HG03342 (cell line): ENCODE data around the gene SNRPB.
A peak's percentile ranks its signal among the peaks of the same experiment; 100 is the strongest.
"Not testable (repeated sequence)": the region's sequence is repeated elsewhere in the genome, so short reads cannot be mapped to it uniquely, and the experiment has no call there.

Source experiments
- ATAC-seq: cut with Tn5 transposase; IDR thresholded peaks from one replicate; pipeline ENCODE4 v1.9.1; 2021; ENCODE audit warnings: mild to moderate bottlenecking, moderate library complexity; ENCODE audit not compliant: unreplicated experiment

The SNRPB gene

DNA sequence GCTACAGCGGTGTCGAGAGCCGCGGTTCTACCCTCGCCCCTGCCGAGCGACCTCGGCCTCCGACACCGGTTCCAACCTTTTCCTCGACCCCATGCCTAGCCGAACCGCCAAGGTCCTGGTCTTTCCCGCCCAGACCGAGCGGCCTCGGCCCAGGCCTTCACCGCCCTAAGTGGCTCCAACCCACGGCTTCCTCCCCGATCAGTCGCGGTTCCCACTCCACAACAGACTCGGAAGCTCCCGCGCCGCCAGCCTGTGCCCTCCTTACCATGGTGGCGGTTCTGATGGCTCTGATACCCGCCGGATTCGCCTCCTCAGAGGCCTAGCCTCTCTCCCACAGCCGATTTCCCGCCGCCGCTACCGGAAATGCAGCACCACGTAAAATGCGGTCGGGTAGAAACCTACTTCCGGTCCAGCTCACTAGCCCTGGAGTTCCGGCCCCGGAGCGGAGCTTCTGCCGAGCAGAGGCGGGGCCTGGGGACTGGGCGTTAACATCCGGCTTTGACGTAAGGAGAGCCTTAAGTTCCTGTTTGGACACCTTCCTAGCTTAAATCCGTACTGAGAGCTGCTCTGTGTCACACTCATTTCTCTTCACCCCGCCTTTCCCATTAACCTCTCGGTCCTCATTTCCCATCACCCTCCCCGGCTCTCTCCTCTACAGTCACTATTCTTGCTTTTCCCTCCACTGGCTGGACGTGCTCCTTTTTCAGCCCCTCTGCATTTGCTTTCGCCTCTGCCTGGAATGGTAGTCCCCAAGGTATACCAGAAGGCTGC, at the start of gene SNRPB:
TSS of gene SNRPB (minus strand) at position 367 of the 771 bp plus-strand sequence. CDS start at position 268, 99 bp downstream.
- ATAC-seq = peak; percentile 94

DNA sequence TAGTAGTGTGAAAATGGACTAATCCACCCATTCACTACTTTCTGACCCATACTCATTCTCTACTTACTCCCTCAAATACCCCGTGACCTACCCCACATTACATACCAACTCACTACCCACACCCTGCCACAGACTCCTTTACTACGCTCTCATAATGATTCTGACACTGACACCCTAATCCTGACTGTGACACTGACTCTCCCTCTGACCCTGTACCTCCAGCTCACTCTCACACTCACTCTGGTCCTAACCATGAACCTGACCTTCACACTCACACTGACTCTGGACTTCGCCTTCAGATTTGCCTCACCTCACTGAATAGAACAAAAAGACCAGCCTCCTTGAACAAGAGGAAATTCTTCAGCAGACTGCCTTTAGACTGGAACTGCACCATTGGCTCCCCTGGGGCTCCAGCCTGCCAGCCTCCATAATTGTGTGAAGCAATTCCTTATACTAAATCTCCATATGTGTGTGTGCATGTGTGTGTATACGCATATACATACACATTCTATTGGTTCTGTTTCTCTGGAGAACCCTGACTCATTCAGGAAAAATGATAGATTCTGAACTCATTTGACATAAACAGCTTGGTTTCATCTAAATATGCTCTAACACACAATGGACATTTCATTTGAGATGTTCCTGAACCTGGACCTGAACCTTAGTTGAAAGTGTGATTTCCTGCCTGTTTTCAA, 48.7 kb upstream of the SNRPB start:
- no peak for ATAC-seq

DNA sequence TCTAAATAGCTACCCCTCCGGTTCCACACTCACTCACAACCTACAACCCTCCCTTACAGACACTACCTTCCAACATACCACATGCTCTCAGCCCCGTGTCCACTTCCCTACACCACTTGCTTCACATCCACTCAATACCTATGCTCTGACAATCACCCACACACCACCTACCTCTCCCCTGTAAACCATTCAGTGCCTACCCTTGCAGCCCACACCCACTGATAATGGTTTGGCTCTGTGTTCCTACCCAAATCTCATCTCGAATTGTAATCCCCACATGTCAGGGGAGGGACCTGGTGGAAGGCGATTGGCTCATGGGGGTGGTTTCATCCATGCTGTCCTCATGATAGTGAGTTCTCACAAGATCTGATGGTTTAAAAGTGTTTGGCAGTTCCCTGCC, 48.0 kb upstream of the SNRPB start:
- ATAC-seq = no peak

DNA sequence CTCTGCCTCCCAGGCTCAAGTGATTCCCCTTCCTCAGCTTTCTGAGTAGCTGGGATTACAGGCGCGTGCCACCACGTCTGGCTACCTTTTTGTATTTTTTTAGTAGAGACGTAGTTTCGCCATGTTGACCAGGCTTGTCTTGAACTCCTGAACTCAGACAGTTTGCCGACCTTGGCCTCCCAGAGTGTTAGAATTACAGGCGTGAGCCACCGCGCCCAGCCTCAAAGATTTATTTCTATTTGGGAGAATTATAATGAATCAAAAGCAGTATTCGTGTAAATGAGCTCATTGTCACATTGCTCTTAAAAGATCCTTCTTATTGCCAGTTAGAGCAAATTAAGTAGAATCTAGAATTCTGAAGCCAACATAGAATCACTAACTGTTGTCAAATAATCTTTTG, 47.5 kb upstream of the SNRPB start:
- no peak for ATAC-seq

DNA sequence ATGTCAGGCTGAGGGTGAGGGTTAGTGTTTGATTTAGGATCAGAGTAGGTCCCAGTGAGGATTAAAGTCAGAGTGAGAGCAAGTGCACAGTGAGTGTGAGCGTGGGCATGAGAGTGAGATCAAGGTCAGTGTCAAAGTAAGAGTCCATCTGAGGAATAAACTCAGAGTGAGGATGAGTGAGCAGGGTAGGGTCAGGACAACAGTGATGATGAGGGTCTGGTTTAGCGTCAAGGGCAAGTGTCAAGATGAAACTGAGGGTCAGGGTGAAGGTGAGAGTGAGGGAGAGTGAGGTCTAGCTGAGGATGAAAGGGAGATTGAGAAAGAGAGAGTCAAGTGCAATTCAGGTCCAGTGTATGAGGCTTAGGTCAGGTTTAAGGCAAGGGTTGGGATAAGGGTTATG, 45.8 kb upstream of the SNRPB start:
- no peak for ATAC-seq

DNA sequence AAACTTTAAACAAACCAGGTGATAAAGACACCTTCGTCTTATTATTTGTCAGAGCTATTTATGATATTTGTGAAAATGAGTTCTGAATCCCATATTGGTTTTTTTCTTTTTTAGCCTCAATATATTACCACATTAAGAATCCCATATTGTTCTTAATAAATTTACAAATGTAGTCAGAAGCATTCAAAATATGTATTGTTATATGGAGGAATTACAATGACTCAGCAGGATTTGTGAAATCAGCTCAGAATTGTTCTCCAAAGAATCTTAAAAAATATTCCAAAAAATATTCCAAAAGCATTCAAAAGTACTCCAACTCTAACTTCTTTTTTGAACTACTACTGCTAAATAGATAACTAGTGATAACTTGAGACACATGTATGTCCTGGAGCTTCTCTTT, 44.6 kb upstream of the SNRPB start:
- ATAC-seq = no peak

DNA sequence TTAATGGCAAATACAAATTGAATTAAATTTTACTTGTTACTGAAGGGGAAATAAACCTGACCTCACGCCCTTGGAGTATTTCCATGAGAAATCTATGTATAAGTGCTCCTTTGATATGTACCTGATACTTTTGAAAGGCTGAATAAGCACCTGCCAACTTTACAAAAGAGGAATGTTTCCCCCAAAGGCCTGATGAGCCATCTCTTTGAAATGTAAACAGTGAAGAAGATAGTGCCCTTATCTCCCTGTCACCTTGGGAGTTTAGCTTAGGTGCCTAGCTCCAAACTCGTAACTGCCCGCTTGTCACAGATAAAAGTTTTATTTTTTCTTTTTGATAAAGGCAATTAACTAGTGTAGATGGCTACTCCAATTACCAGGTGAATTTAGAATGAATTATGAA, 39.2 kb upstream of the SNRPB start:
- ATAC-seq = no peak

DNA sequence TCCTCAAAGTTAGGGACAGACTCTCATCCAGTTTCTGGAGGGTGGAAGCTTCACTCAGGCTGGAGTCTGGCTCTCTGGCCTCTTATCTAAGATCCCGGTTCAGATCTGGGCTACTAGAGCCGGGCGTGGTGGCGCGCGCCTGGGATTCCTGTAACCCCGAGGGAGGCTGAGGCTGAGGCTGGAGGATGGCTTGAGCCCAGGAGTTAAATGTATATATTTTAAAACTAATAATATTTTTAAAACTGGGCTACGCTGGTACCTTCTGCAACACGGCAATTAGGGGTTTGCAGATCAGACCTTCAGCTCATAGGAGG, 38.8 kb upstream of the SNRPB start:
- no peak for ATAC-seq

DNA sequence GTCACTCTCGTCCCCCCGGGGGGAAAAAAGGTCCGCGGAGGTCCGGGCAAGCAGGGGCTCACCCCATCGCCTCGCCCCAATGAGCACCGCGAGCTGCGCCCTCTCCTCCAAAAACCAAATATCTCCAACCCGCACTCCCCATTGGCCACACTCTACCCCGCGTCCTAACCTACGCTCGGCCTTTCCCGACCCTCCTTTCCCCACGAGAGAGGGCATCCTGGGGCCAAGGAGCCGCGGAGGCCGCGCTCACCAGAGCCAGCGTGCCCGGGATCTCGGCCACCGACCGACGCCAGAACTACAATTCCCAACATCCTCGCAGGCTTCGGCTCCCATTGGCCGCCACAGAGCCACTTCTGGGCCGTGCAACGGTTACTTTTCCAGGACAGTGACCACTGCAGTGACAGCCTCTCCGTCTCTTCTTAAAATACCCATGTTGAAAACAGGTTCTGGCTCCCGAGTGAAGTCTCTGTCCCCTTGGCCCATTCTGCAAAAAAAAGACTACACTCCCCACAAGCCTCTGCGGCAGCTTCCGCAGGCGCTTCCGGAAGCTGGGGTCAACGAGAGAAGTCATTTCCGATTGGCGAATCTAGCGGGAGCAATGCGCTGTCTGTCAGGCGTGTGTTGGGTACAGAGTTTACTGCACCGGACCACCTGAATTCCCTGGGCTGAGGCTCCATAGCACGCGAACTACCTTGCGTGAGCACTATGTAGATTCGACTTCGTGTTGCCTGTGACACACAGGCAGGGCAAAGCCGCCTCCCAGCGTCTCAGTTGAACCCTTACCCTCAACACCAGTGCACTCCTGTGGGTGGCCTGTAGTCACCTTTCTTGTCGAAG, 38.3 kb upstream of the SNRPB start, which contains the start of gene ZNF343:
TSS of gene ZNF343 (minus strand) at position 285 of the 837 bp plus-strand sequence. CDS start 15,020 bp downstream, outside the sequence.
- ATAC-seq = peak; percentile 96

DNA sequence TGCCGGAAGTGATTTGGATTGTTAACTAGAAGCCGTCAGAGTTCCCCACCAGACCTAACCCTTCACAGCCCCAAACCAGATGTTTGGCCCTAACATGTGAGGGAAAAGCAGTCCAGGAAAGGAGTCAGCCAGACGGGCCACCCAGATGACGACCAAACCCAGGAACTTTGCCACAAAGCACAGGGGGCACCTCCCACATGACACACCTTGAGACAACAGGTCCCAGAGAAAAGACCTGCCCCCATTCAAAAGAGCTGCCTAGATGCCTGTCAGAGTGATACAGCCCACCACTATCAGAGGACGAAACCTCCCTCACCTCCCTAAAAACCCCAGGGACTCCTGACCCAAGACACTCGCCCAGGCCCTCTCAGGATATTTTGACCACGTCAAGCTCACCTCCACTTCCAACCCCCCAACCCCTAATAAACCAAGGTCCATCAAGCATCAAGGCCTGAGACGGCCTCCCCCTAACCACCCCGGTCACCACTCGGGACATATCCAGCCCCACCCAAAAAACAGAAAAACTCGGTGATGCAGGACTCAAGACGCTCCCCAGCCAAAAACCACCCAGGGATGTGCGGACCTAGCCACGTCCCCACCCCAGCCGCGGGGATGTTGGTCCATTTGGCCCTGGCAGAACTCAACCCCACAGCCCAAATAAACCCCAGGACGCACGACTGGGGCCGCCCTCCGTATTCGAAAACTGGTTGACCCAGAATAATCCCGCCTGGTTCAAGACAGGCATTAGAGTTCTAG, 37.5 kb upstream of the SNRPB start:
- peak; percentile 11 for ATAC-seq

DNA sequence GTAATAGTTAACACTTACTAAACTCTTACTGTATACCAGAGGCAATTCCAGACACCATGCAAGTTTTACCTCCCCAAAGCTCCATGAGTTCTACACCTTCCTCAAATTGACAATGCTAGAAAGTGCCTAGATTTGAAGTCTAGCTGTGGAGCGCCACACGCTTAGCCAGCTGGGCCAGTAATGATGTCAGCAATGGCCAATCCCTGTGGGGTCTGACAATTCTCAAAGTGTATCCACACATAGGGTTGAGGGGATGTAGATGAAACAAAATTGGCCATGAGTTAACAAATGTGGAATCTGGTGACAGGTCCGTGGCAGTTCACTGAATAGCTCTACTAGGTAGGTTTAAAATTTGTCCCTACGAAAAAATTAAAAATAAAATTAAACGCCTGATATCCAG, 36.9 kb upstream of the SNRPB start:
- no peak for ATAC-seq

DNA sequence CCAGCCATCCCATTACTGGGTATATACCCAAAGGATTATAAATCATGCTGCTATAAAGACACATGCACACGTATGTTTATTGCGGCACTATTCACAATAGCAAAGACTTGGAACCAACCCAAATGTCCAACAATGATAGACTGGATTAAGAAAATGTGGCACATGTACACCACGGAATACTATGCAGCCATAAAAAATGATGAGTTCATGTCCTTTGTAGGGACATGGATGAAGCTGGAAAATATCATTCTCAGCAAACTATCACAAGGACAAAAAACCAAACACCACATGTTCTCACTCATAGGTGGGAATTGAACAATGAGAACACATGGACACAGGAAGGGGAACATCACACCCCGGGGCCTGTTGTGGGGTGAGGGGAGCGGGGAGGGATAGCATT, 35.8 kb upstream of the SNRPB start:
- ATAC-seq = not testable (repeated sequence)

DNA sequence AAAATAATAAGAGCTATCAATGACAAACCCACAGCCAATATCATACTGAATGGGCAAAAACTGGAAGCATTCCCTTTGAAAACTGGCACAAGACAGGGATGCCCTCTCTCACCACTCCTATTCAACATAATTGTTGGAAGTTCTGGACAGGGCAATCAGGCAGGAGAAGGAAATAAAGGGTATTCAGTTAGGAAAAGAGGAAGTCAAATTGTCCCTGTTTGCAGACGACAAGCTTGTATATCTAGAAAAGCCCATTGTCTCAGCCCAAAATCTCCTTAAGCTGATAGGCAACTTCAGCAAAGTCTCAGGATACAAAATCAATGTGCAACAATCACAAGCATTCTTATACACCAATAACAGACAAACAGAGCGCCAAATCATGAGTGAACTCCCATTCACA, 34.2 kb upstream of the SNRPB start:
- ATAC-seq = not testable (repeated sequence)

DNA sequence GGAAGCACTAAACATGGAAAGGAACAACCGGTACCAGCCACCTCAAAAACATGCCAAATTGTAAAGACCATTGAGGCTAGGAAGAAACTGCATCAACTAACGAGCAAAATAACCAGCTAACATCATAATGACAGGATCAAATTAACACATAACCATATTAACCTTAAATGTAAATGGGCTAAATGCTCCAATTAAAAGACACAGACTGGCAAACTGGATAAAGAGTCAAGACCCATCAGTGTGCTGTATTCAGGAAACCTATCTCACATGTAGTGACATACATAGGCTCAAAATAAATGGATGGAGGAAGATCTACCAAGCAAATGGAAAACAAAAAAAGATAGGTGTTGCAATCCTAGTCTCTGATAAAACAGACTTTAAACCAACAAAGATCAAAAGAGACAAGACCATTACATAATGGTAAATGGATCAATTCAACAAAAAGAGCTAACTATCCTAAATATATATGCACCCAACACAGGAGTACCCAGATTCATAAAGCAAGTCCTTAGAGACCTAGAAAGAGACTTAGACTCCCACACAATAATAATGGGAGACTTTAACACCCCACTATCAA, 32.3 kb upstream of the SNRPB start:
- not testable (repeated sequence) for ATAC-seq

DNA sequence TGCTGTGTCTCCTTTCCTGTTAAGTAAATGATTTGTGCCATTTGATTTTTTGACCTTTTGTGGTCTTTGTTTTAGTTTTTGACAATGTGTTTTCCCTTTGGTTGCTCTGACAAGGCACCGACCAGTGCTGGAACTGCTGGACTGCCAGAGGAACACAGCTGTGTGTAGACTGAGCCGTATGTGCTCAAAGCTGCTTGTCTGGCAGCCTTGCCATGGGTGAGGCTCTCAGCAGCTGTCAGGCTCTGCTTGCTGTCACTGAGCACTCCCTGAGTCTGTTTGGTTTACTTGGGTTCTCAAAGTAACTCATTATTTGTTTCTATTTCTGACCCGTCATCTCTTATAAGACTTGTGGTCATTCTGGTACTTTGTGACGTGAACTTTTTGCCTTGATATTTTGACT, 15.1 kb upstream of the SNRPB start:
- ATAC-seq = no peak

DNA sequence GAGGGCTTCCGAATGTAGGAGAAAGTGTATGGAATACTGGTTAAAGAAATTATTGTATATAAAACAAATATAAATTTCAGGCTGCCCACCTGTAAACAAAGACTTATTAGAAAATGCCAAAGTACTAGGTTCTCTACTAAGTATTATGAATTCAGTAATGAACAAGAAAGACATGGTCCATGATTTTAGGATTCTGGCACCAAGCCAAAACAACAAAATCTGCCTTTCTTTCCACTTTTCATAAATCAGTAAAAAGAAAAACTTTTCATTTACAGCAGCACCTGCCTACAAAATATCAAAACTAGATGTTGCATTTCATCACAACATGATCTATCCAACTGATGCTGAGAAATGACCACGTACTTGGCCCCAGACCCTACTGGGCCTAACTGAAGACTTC, 14.5 kb upstream of the SNRPB start:
- no peak for ATAC-seq

DNA sequence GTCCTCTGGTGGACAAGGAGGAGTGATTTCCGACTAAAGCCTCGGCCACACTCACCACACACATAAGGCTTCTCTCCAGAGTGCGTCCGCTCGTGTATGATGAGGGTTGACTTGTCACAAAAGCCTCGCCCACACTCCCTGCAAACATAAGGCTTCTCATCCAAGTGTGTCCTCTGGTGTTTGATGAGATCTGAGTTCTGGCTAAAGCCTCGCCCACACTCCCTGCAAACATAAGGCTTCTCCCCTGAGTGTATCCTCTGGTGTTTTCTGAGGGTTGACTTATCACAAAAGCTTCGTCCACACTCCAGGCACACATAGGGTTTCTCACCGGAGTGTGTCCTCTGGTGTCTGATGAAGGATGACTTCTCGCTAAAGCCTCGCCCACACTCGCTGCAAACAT, 12.9 kb upstream of the SNRPB start:
- ATAC-seq = no peak

DNA sequence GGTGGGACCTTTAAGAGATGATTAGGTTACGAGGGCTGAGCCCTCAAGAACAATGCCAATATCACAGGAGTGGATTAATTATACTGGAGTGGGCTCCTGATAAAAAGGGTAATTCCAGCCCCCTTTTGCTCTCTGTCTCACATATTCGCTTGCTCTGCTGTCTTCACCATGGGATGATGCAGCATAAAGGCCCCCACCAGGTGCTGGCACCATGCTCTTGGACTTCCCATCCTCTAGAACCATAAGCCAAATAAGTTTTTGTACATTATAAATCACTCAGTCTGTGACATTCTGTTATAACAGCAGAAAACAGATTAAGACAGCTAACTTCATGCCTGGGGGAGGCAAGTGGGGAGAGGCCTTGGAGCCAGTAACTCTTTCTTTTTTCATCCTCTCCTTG, 9.8 kb upstream of the SNRPB start:
- no peak for ATAC-seq

DNA sequence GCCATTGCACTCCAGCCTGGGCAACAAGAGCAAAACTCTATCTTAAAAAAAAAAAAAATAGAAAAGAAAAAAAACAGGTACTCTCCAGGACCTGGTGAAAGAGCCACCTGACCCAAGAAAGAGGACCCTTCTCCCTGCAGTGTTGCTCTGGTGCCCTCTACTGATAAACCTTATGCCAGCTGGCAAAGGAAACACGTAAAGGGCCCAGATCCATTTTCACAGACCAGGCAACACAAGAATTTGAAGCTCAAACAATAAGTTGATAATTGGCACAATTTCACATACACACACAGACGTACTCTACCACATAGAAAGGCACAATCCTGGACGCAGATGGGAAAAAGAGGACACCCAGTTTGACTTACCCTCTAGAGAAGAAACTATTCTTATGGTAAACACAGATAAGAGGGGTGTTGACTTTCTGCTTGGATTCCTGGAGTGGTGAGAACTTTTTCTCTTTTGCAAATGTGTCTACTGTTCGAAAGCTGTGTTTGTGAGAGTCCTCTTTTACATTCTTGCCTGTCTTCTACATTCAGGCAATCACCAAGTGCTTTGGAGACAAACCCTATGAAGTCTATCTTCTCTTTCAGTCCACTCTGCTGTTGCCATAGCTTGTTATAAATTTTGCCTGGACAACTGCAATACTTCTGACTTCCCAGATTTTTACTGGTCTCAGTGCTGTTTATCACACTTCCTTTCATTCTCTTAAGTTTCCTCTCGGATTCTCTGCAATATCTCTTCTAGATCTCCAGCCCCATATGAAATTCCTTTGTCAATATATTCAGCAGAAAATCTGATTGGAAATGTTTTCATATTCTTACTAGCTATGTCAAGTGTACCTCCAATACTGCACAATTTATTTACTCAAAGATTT, 6.4 kb upstream of the SNRPB start:
- no peak for ATAC-seq
